Thoracic aorta (tissue), 2 donors: ENCODE data around the gene DBNDD2. TPM values are rescaled to one million over a fixed set of nuclear protein-coding genes. Genes with fewer than 3 reads are reported as not detected.

Experiments used
- ATAC-seq: fragments of 150-250 bp; one replicate; pipeline ENCODE4 v1.8.0; 2017; ENCODE audit warnings: low read depth; ENCODE audit not compliant: insufficient number of reproducible peaks, low FRiP score
- DNase-seq: peaks from one replicate; pipeline ENCODE4 v3.0.0-alpha.2; 2020; ENCODE audit warnings: low spot score
- H3K27ac ChIP-seq, 2 donors: fragments of 200-600 bp; sonication (generic); 1 replicate in 1 of 2; 2 replicates in 1 of 2; pipeline ENCODE4 v1.5.1; 2016; ENCODE audit warnings: mild to moderate bottlenecking in 2 of 2, moderate library complexity in 2 of 2
- H3K27me3 ChIP-seq: fragments of 200-600 bp; sonication (generic); replicated peaks from 2 replicates; pipeline ENCODE4 v1.6.0; 2016; ENCODE audit warnings: mild to moderate bottlenecking; ENCODE audit not compliant: insufficient read depth
- H3K36me3 ChIP-seq: fragments of 200-600 bp; sonication (generic); one replicate; pipeline ENCODE4 v1.5.1; 2016
- H3K4me1 ChIP-seq, 2 donors: fragments of 200-600 bp; sonication (generic); 1 replicate in 1 of 2; 2 replicates in 1 of 2; pipeline versions ENCODE4 v1.5.1 to v1.6.0; 2016; ENCODE audit warnings: low read depth in 2 of 2, mild to moderate bottlenecking in 1 of 2; ENCODE audit not compliant: control insufficient read depth in 1 of 2
- H3K4me3 ChIP-seq: fragments of 200-600 bp; sonication (generic); 2 replicates; pipeline ENCODE4 v1.5.1; 2016; ENCODE audit warnings: mild to moderate bottlenecking
- H3K9me3 ChIP-seq: fragments of 200-600 bp; sonication (generic); 2 replicates; pipeline ENCODE4 v1.5.1; 2016
- CTCF ChIP-seq: fragments of 200-600 bp; sonication (generic); IDR thresholded peaks from one replicate; pipeline ENCODE4 v1.5.1; 2019; ENCODE audit warnings: antibody characterized with exemption
- total RNA-seq, 2 donors: library from RNA; depleted of rRNA; stranded (reverse); fragments of >200 nt; gene quantifications; one replicate each; pipeline versions ENCODE4 v1.1.0 to v1.2.3, GENCODE V29; 2016

The DBNDD2 gene
- total RNA-seq, 2 donors from 2014 or later, result 97.6 to 120 TPM

DNA sequence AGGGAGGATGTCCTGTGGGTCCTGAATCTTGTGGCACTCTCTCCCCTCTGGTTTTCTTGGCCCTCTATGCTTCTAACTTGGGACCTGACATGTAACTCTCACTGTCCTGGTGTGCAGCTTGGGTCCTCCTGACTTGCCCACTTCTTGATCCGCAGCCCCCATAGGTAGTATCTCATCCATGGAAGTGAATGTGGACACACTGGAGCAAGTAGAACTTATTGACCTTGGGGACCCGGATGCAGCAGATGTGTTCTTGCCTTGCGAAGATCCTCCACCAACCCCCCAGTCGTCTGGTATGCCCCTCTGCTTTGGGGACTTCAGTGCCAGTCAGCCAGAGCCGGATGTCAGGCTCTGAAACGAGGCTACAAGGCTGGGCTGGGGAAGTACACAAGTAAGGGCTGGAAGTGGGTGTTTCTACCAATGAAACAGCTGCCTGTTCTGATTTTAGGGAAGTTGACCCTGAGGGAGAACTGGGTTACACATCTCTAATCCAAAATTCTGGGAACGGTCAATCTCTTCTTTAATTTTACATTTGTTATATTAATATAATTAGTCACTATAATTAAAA, 641 bp downstream of the DBNDD2 start:
- ATAC-seq (no peak), DNase-seq (no peak)
- H3K9me3 ChIP-seq, result no peaks in the 10 kb centered on the region
- peak overlapping the region; percentile 99 to 100 for H3K27ac ChIP-seq
- no peaks in the 10 kb centered on the region for H3K27me3 ChIP-seq
- H3K4me3 ChIP-seq, result peak overlapping the region; percentile 92
- H3K4me1 ChIP-seq, result peaks cover 9 to 31% of the 10 kb centered on the region in 2 donors
- peaks cover 25% of the 10 kb centered on the region for H3K36me3 ChIP-seq
- TF ChIP-seq CTCF, result no peak

DNA sequence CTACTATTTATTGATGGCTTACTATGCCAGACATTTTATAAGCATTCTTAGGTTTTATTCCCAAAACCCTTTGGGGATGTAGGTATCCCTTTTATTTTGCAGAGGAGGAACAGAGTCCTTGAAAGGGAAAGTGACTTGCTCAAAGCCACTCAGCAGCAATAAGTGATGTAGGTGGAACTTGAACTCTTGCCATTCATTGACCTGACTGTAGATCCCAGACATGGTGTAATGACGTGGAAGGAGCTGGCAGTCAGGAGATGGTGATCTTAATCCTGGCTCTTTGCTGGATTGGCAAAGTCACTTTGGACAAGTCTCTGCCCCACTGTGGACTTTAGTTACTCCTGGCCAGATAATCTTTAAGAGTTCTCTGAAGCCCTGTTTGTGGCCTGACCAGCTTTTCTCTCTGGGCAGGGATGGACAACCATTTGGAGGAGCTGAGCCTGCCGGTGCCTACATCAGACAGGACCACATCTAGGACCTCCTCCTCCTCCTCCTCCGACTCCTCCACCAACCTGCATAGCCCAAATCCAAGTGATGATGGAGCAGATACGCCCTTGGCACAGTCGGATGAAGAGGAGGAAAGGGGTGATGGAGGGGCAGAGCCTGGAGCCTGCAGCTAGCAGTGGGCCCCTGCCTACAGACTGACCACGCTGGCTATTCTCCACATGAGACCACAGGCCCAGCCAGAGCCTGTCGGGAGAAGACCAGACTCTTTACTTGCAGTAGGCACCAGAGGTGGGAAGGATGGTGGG, 1.6 kb downstream of the DBNDD2 start:
- H3K36me3 ChIP-seq, result peaks cover 25% of the 10 kb centered on the region
- ATAC-seq, result no peak
- H3K27me3 ChIP-seq, result no peaks in the 10 kb centered on the region
- H3K4me3 ChIP-seq, result no peak overlapping the region
- H3K9me3 ChIP-seq, result no peaks in the 10 kb centered on the region
- H3K4me1 ChIP-seq, result peaks cover 9 to 31% of the 10 kb centered on the region in 2 donors
- no peak for DNase-seq
- H3K27ac ChIP-seq, result peak overlapping the region in 1 of 2 donors; percentile 5
- TF ChIP-seq CTCF, result no peak

GRCh38 chr20:45410887-45411286, 2.8 kb downstream of the DBNDD2 start:
- H3K27me3 ChIP-seq, result no peaks in the 10 kb centered on the region
- no peaks in the 10 kb centered on the region for H3K9me3 ChIP-seq
- DNase-seq, result no peak
- H3K4me3 ChIP-seq, result no peak overlapping the region
- TF ChIP-seq CTCF, result no peak
- ATAC-seq, result no peak
- peaks cover 25% of the 10 kb centered on the region for H3K36me3 ChIP-seq
- H3K4me1 ChIP-seq, result peaks cover 9 to 37% of the 10 kb centered on the region in 2 donors
- no peak overlapping the region for H3K27ac ChIP-seq

- no peaks in the 10 kb centered on the region for H3K27me3 ChIP-seq
- no peak overlapping the region for H3K4me3 ChIP-seq
- H3K9me3 ChIP-seq, result no peaks in the 10 kb centered on the region
- peaks cover 15 to 47% of the 10 kb centered on the region in 2 donors for H3K4me1 ChIP-seq
- H3K36me3 ChIP-seq, result peaks cover 25% of the 10 kb centered on the region
- DNase-seq, result no peak
- no peak for ATAC-seq
- TF ChIP-seq CTCF, result no peak
- no peak overlapping the region for H3K27ac ChIP-seq
These were observed 4.6 kb downstream of the DBNDD2 start for GRCh38 chr20:45412653-45413052.

GRCh38 chr20:45413479-45413878, 5.4 kb downstream of the DBNDD2 start:
- no peaks in the 10 kb centered on the region for H3K9me3 ChIP-seq
- H3K27ac ChIP-seq, result no peak overlapping the region
- no peak overlapping the region for H3K4me3 ChIP-seq
- no peaks in the 10 kb centered on the region for H3K27me3 ChIP-seq
- H3K36me3 ChIP-seq, result peaks cover 25% of the 10 kb centered on the region
- peaks cover 10 to 43% of the 10 kb centered on the region in 2 donors for H3K4me1 ChIP-seq
- no peak for DNase-seq
- TF ChIP-seq CTCF, result no peak
- ATAC-seq, result no peak
